Measurements from ENCODE around the gene ADAMTS8.
"Not testable (repeated sequence)": the region's sequence is repeated elsewhere in the genome, so short reads cannot be mapped to it uniquely, and the experiment has no call there.

Gene ADAMTS8

GRCh38 chr11:130438401-130439159 lies 10.2 kb upstream of the ADAMTS8 start:
- DNase-seq = not testable (repeated sequence)

- DNase-seq = no peak
These were observed 9.4 kb upstream of the ADAMTS8 start for GRCh38 chr11:130437848-130438247.

GRCh38 chr11:130436171-130436570 lies 7.8 kb upstream of the ADAMTS8 start:
- DNase-seq = no peak

- DNase-seq = no peak
These were observed 7.3 kb upstream of the ADAMTS8 start for GRCh38 chr11:130435671-130436070.

- DNase-seq = peak; percentile 50
These were observed 6.3 kb upstream of the ADAMTS8 start for GRCh38 chr11:130434521-130435223.

- DNase-seq = no peak
These were observed 4.9 kb upstream of the ADAMTS8 start for GRCh38 chr11:130433357-130433756.

GRCh38 chr11:130431801-130432200 lies 3.4 kb upstream of the ADAMTS8 start:
- no peak for DNase-seq

GRCh38 chr11:130431331-130431773 lies 2.9 kb upstream of the ADAMTS8 start:
- DNase-seq = peak; percentile 56

- no peak for DNase-seq
These were observed 1.6 kb upstream of the ADAMTS8 start for GRCh38 chr11:130429983-130430382.

- DNase-seq = no peak
These were observed 792 bp upstream of the ADAMTS8 start for GRCh38 chr11:130429120-130429681.

- no peak for DNase-seq
These were observed 661 bp downstream of the ADAMTS8 start for GRCh38 chr11:130427581-130428315.

- DNase-seq = no peak
These were observed 1.5 kb downstream of the ADAMTS8 start for GRCh38 chr11:130426837-130427341.

- no peak for DNase-seq
These were observed 2.1 kb downstream of the ADAMTS8 start for GRCh38 chr11:130426223-130426836.

- no peak for DNase-seq
These were observed 3.3 kb downstream of the ADAMTS8 start for GRCh38 chr11:130425156-130425555.

- DNase-seq = no peak
These were observed 3.7 kb downstream of the ADAMTS8 start for GRCh38 chr11:130424613-130425140.

GRCh38 chr11:130423541-130424142 lies 4.8 kb downstream of the ADAMTS8 start:
- DNase-seq = no peak

- DNase-seq = no peak
These were observed 6.0 kb downstream of the ADAMTS8 start for GRCh38 chr11:130422251-130422995.

GRCh38 chr11:130421697-130422096 lies 6.7 kb downstream of the ADAMTS8 start:
- DNase-seq = no peak

GRCh38 chr11:130421199-130421585 lies 7.2 kb downstream of the ADAMTS8 start:
- no peak for DNase-seq

GRCh38 chr11:130420478-130421198 lies 7.8 kb downstream of the ADAMTS8 start:
- no peak for DNase-seq

All from T-helper 9 cell (primary cell).